DOHH2 (cell line): Measurements from ENCODE around the gene G6PD.

ENCODE experiments used
- CTCF ChIP-seq: fragments of 200-600 bp; sonication (generic); IDR thresholded peaks from one replicate; pipeline ENCODE4 v1.5.1; 2014; ENCODE audit warnings: antibody characterized with exemption, mild to moderate bottlenecking, low read depth, low read length; ENCODE audit not compliant: poor library complexity, severe bottlenecking
- EZH2phosphoT487 ChIP-seq: fragments of 200-600 bp; sonication (generic); IDR thresholded peaks from 2 replicates; pipeline ENCODE4 v1.6.1; 2017; ENCODE audit warnings: borderline replicate concordance, mild to moderate bottlenecking, antibody characterized with exemption, low read length, moderate library complexity, mixed read lengths

- TF ChIP-seq CTCF (no peak), EZH2phosphoT487 (no peak)
Observed at GRCh38 chrX:154481911-154482601, 64.6 kb downstream of the G6PD start.
